Measurements from ENCODE around the gene ERBB4. TPM values are rescaled to one million over a fixed set of nuclear protein-coding genes. Genes with fewer than 3 reads are reported as not detected.

ERBB4 gene
- total and polyA plus RNA-seq, 7 experiments from 2014 or later: not detected

DNA sequence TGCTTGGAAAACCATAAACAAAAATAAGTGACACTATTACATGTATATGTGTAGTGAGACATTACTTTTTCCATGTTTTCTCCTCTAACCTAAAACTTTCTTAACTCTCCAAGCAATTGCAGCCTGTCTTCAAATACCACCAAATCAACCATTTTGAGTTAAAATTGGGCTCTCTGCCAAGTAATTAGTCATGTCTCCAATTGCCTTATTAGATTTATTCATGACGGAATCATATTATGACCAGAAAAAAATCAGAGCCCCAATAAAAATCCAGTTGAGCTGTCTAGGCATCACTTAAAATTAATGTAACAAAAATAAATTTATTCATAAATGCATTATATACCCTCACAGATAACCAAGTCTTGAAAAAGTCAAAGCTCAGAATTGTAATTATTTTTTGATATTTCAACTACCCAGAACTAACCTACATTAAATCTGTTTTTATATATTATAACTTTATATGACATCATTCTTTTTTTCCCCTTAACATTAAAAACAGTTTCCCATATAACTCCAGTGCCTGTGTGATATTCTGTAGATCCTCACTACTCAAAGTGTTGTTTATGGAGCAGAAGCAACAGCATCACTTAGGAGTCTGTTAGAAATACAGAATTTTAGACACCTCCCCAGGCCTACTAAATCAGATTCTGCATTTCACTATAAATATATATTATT is 157.0 kb downstream of the ERBB4 start:
- ATAC-seq (no peak), DNase-seq (no peak)
- POLR2A ChIA-PET: no interaction called here
- Histone ChIP-seq H3K9me3 (ENCODE audit: control insufficient read depth in 2 of 3, low read length in 3 of 3) (no peaks in the 10 kb centered on the region), H3K36me3 (ENCODE audit: control insufficient read depth in 2 of 3, insufficient read depth in 3 of 3, low read length in 3 of 3) (no peaks in the 10 kb centered on the region), H3K4me1 (ENCODE audit: control insufficient read depth in 2 of 2, insufficient read depth in 2 of 2, low read length in 2 of 2) (no peaks in the 10 kb centered on the region), H3K27me3 (ENCODE audit: control insufficient read depth in 2 of 2, insufficient read depth in 2 of 2, low read length in 2 of 2) (no peaks in the 10 kb centered on the region), H3K4me3 (ENCODE audit: low read length) (no peak overlapping the region), H3K27ac (ENCODE audit: low read depth, low read length) (no peak overlapping the region)
- intact Hi-C loops (cut with micrococcal nuclease): no loop called here
- no peak overlapping the region for H3K4me3 Mint-ChIP-seq
- no peaks in the 10 kb centered on the region for H3K4me1 Mint-ChIP-seq
- H3K36me3 Mint-ChIP-seq: no peaks in the 10 kb centered on the region
- CTCF ChIA-PET: no interaction called here
- no peaks in the 10 kb centered on the region for H3K9me3 Mint-ChIP-seq
- no peaks in the 10 kb centered on the region for H3K27me3 Mint-ChIP-seq
- no peak overlapping the region for H3K27ac Mint-ChIP-seq

DNA sequence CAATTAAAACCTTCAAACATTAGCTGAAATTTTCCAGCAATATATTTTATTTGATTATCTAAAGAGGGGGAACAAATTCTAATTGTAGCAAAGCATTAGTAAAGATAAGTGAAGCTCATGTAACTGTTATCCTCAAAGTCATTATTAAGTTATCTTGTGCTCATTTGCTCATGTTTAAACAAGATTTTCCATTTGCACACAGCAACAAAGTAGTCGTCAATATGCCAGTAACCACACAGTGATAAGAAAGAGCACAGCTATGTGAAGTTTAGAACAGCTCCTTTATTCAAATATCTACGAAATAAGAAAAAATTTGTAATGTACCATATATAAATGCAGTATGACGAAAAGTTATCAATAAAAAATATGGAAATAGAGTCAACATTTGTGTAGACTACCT is 159.5 kb downstream of the ERBB4 start:
- H3K4me1 ChIP-seq (ENCODE audit: control insufficient read depth in 2 of 2, insufficient read depth in 2 of 2, low read length in 2 of 2): no peaks in the 10 kb centered on the region

DNA sequence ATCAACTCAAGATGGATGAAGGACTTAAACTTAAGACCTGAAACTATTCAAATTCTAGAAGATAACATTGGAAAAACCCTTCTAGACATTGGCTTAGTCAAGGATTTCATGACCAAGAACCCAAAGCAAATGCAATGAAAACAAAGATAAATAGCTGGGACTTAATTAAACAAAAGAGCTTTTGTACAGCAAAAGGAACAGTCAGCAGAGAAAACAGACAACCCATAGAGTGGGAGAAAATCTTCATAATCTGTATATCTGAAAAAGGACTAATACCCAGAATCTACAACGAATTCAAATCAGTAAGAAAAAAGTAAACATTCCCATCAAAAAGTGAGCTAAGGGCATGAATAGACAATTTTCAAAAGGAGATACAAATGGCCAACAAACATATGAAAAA is 171.2 kb downstream of the ERBB4 start:
- ATAC-seq: no peak
- Mint-ChIP-seq H3K27me3 (no peaks in the 10 kb centered on the region), H3K4me3 (no peak overlapping the region)

More for the DNA sequence above, 159.5 kb downstream of the ERBB4 start:
- no peaks in the 10 kb centered on the region for H3K9me3 ChIP-seq (ENCODE audit: control insufficient read depth in 2 of 3, low read length in 3 of 3)
- no peak overlapping the region for H3K27ac Mint-ChIP-seq
- no peak overlapping the region for H3K4me3 ChIP-seq (ENCODE audit: low read length)
- POLR2A ChIA-PET: no interaction called here
- ATAC-seq (no peak), DNase-seq (no peak)
- H3K27ac ChIP-seq (ENCODE audit: low read depth, low read length): no peak overlapping the region
- H3K4me3 Mint-ChIP-seq: no peak overlapping the region
- H3K36me3 Mint-ChIP-seq: no peaks in the 10 kb centered on the region
- H3K27me3 Mint-ChIP-seq: no peaks in the 10 kb centered on the region
- H3K36me3 ChIP-seq (ENCODE audit: control insufficient read depth in 2 of 3, insufficient read depth in 3 of 3, low read length in 3 of 3): no peaks in the 10 kb centered on the region
- intact Hi-C loops (cut with micrococcal nuclease): no loop called here
- H3K27me3 ChIP-seq (ENCODE audit: control insufficient read depth in 2 of 2, insufficient read depth in 2 of 2, low read length in 2 of 2): no peaks in the 10 kb centered on the region
- peaks cover 0 to 5% (median 0%) of the 10 kb centered on the region in 11 donors for H3K9me3 Mint-ChIP-seq
- H3K4me1 Mint-ChIP-seq: no peaks in the 10 kb centered on the region
- CTCF ChIA-PET: no interaction called here

DNA sequence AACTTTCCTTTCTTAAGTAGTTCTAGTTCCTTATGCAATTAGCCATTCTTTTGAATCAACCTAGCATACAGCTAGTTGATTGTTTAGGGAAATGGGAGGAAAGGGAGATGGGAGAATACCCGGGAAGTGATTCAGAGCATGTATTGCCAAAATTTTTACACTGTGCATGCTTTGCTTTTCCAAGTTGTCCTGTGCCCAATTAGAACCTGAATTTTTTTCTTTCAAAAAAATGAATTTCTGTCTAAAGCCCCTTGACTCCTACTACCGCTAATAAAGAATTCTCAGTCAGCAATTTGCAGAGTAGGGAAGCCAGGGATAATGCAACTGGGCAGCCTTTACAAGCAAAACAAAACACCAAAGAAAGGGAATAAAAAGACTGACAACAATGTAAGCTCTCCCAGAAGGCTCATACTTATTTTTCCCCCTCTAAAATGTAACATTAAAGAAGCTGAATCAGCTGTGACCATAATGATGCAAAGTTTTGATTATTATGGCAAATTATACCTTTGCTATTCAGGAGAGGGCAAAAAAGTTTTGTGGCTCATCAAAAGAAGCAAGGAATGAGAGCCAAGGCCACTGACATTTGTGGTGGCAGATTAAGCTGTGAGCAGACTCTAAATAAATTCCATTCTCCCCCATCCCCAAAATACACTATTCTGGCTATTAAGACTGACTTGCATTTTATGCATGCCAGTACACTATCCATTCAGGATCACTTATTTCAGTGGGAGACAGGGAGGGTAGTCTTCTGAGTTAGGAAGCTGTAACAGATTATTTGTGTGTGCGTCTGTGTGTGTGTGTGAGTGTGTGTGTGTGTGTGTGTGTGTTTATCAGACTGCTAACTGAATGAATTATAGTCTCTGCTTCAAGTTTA is 174.3 kb downstream of the ERBB4 start:
- POLR2A ChIA-PET: no interaction called here
- no peak for ATAC-seq
- H3K27me3 ChIP-seq (ENCODE audit: control insufficient read depth in 2 of 2, insufficient read depth in 2 of 2, low read length in 2 of 2): no peaks in the 10 kb centered on the region

More for the DNA sequence above, 171.2 kb downstream of the ERBB4 start:
- intact Hi-C loops (cut with micrococcal nuclease): no loop called here
- Mint-ChIP-seq H3K9me3 (peaks cover 0 to 7% (median 0%) of the 10 kb centered on the region in 11 donors), H3K4me1 (no peaks in the 10 kb centered on the region), H3K36me3 (no peaks in the 10 kb centered on the region), H3K27ac (no peak overlapping the region)
- no peak overlapping the region for H3K4me3 ChIP-seq (ENCODE audit: low read length)
- no peaks in the 10 kb centered on the region for H3K27me3 ChIP-seq (ENCODE audit: control insufficient read depth in 2 of 2, insufficient read depth in 2 of 2, low read length in 2 of 2)
- ChIA-PET POLR2A (no interaction called here), CTCF (no interaction called here)
- no peaks in the 10 kb centered on the region for H3K9me3 ChIP-seq (ENCODE audit: control insufficient read depth in 2 of 3, low read length in 3 of 3)
- no peaks in the 10 kb centered on the region for H3K36me3 ChIP-seq (ENCODE audit: control insufficient read depth in 2 of 3, insufficient read depth in 3 of 3, low read length in 3 of 3)
- DNase-seq: no peak
- H3K4me1 ChIP-seq (ENCODE audit: control insufficient read depth in 2 of 2, insufficient read depth in 2 of 2, low read length in 2 of 2): no peaks in the 10 kb centered on the region
- H3K27ac ChIP-seq (ENCODE audit: low read depth, low read length): no peak overlapping the region

DNA sequence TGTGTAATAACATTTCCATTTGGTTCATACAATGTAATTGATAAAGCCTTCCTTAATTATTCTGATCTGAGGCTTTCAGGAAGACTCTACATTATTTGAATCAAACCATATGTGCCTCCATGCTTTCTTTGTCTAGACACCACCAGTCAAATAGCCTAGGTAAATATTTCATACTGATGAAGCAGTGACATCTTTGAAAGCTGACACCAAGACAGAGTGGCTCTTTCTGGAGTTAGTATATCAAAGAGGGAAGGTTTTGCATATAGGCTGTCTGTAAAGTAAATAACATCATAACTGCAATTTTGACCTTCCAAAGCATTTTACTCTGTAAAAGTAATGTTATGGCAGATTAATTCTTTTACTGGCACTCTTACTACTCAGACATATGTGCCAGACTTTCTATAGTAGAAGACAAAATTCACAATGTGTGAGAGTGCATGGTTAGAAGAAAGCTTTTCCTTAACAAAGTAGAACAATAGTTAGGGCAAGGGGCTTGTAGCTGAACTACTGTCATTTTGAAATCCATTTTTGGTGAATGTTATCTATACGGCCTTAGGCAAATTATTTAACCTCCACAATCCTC is 177.3 kb downstream of the ERBB4 start:
- no peaks in the 10 kb centered on the region for H3K4me1 ChIP-seq (ENCODE audit: control insufficient read depth in 2 of 2, insufficient read depth in 2 of 2, low read length in 2 of 2)
- no peaks in the 10 kb centered on the region for H3K9me3 Mint-ChIP-seq
- H3K4me3 ChIP-seq (ENCODE audit: low read length): no peak overlapping the region
- ATAC-seq (no peak), DNase-seq (no peak)
- H3K4me1 Mint-ChIP-seq: no peaks in the 10 kb centered on the region
- no peaks in the 10 kb centered on the region for H3K27me3 Mint-ChIP-seq
- no peaks in the 10 kb centered on the region for H3K36me3 ChIP-seq (ENCODE audit: control insufficient read depth in 2 of 3, insufficient read depth in 3 of 3, low read length in 3 of 3)
- no peaks in the 10 kb centered on the region for H3K27me3 ChIP-seq (ENCODE audit: control insufficient read depth in 2 of 2, insufficient read depth in 2 of 2, low read length in 2 of 2)
- intact Hi-C loops (cut with micrococcal nuclease): no loop called here
- H3K9me3 ChIP-seq (ENCODE audit: control insufficient read depth in 2 of 3, low read length in 3 of 3): no peaks in the 10 kb centered on the region
- no peaks in the 10 kb centered on the region for H3K36me3 Mint-ChIP-seq
- ChIA-PET CTCF (no interaction called here), POLR2A (no interaction called here)
- H3K27ac Mint-ChIP-seq: no peak overlapping the region
- no peak overlapping the region for H3K4me3 Mint-ChIP-seq
- H3K27ac ChIP-seq (ENCODE audit: low read depth, low read length): no peak overlapping the region

More for the DNA sequence above, 174.3 kb downstream of the ERBB4 start:
- Mint-ChIP-seq H3K4me1 (no peaks in the 10 kb centered on the region), H3K36me3 (no peaks in the 10 kb centered on the region), H3K27ac (no peak overlapping the region), H3K9me3 (peaks cover 0 to 4% (median 0%) of the 10 kb centered on the region in 11 donors), H3K27me3 (no peaks in the 10 kb centered on the region), H3K4me3 (no peak overlapping the region)
- Histone ChIP-seq H3K9me3 (ENCODE audit: control insufficient read depth in 2 of 3, low read length in 3 of 3) (no peaks in the 10 kb centered on the region), H3K36me3 (ENCODE audit: control insufficient read depth in 2 of 3, insufficient read depth in 3 of 3, low read length in 3 of 3) (no peaks in the 10 kb centered on the region), H3K27ac (ENCODE audit: low read depth, low read length) (no peak overlapping the region), H3K4me3 (ENCODE audit: low read length) (no peak overlapping the region), H3K4me1 (ENCODE audit: control insufficient read depth in 2 of 2, insufficient read depth in 2 of 2, low read length in 2 of 2) (no peaks in the 10 kb centered on the region)
- DNase-seq: no peak
- intact Hi-C loops (cut with micrococcal nuclease): no loop called here
- CTCF ChIA-PET: no interaction called here

DNA sequence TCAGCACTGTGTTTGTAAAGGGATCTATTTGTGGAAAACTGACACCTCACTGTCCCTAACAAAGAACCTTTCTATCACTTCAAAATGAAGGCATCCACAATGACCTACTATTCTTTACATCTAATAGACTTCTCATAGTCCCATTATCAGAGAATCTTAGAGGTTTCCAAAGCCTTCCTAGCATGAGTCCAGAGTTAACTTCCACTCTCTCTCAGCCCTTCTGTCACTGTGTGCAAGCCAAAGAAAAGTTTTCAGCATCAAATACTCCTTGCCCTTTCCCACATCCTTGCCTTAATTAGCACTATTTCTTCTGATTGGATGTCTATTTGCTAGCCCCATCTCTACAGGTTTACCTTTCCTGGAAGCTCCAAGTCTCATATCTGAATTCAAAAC is 178.5 kb downstream of the ERBB4 start:
- H3K4me3 ChIP-seq (ENCODE audit: low read length): no peak overlapping the region
- Mint-ChIP-seq H3K4me1 (no peaks in the 10 kb centered on the region), H3K4me3 (no peak overlapping the region), H3K27me3 (no peaks in the 10 kb centered on the region), H3K27ac (no peak overlapping the region), H3K36me3 (no peaks in the 10 kb centered on the region), H3K9me3 (no peaks in the 10 kb centered on the region)
- intact Hi-C loops (cut with micrococcal nuclease): no loop called here
- H3K36me3 ChIP-seq (ENCODE audit: control insufficient read depth in 2 of 3, insufficient read depth in 3 of 3, low read length in 3 of 3): no peaks in the 10 kb centered on the region
- no peaks in the 10 kb centered on the region for H3K4me1 ChIP-seq (ENCODE audit: control insufficient read depth in 2 of 2, insufficient read depth in 2 of 2, low read length in 2 of 2)
- POLR2A ChIA-PET: no interaction called here
- no peak overlapping the region for H3K27ac ChIP-seq (ENCODE audit: low read depth, low read length)
- no peaks in the 10 kb centered on the region for H3K27me3 ChIP-seq (ENCODE audit: control insufficient read depth in 2 of 2, insufficient read depth in 2 of 2, low read length in 2 of 2)
- DNase-seq: no peak
- CTCF ChIA-PET: no interaction called here
- no peaks in the 10 kb centered on the region for H3K9me3 ChIP-seq (ENCODE audit: control insufficient read depth in 2 of 3, low read length in 3 of 3)
- no peak for ATAC-seq
